Keratinocyte (primary cell): ENCODE data around the gene UBE4B.

Experiments used
- CTCF ChIP-seq, 3 experiments: IDR thresholded peaks in 1 of 3; conservative IDR thresholded peaks in 1 of 3; optimal IDR thresholded peaks in 1 of 3; 2 replicates in 2 of 3; 3 replicates in 1 of 3; pipeline versions ENCODE3 to v1.5.1; 2011; ENCODE audit warnings: low read length in 3 of 3, mild to moderate bottlenecking in 3 of 3, moderate library complexity in 2 of 3, control low read depth in 1 of 3, inconsistent platforms in 1 of 3; ENCODE audit not compliant: insufficient read depth in 2 of 3; ENCODE audit errors: extremely low read depth in 1 of 3
- EZH2 ChIP-seq: IDR thresholded peaks from one replicate; pipeline ENCODE4 v1.6.1; 2012; ENCODE audit warnings: inconsistent platforms, mild to moderate bottlenecking, low read length, moderate library complexity

- no peak for TF ChIP-seq CTCF (optimal IDR thresholded peaks at IDR 0.05 in 1 of 3, IDR thresholded peaks at IDR 0.05 in 1 of 3, conservative IDR thresholded peaks at IDR 0.05 in 1 of 3; ENCODE audit: extremely low read depth in 1 of 3, insufficient read depth in 2 of 3, low read length in 3 of 3)
- no peak for TF ChIP-seq EZH2
These were observed 23.8 kb downstream of the UBE4B start for GRCh38 chr1:10056599-10056987.
